WTC11 (cell line): ENCODE measurements around the gene GPC6. TPM values are rescaled to one million over a fixed set of nuclear protein-coding genes. Genes with fewer than 3 reads are reported as not detected.

ENCODE experiments used
- ATAC-seq: fragments of 200-7000 bp; cut with Tn5 transposase; 2 replicates; pipeline ENCODE4 v1.10.0; 2021; ENCODE audit warnings: mild to moderate bottlenecking, moderate library complexity
- CTCF ChIA-PET: fragments of 300-600 bp; sonication (Branson Sonifier 250); formaldehyde crosslinking; loops from one replicate; lab custom pipeline; 2021; ENCODE audit warnings: antibody characterized with exemption; lab: Charles Lee
- POLR2A ChIA-PET: fragments of 350-600 bp; sonication (Branson Sonifier 250); formaldehyde crosslinking; loops from one replicate; lab custom pipeline; 2021; ENCODE audit warnings: antibody characterized with exemption; lab: Charles Lee
- DNase-seq: peaks from one replicate; pipeline ENCODE4 v3.0.0; 2021; ENCODE audit warnings: low spot score
- H3K27ac Mint-ChIP-seq: 2 replicates; pipeline ENCODE4 v1.8.0; 2021; ENCODE audit warnings: mixed read lengths
- H3K27me3 Mint-ChIP-seq: 2 replicates; pipeline ENCODE4 v1.8.0; 2021; ENCODE audit warnings: low read depth, mild to moderate bottlenecking, moderate library complexity, mixed read lengths
- H3K36me3 Mint-ChIP-seq: 2 replicates; pipeline ENCODE4 v1.8.0; 2021; ENCODE audit warnings: mixed read lengths
- H3K4me1 Mint-ChIP-seq: 2 replicates; pipeline ENCODE4 v1.8.0; 2022; ENCODE audit warnings: mixed read lengths
- H3K4me3 Mint-ChIP-seq: 2 replicates; pipeline ENCODE4 v1.8.0; 2021; ENCODE audit warnings: mild to moderate bottlenecking, moderate library complexity, mixed read lengths
- H3K9me3 Mint-ChIP-seq: 2 replicates; pipeline ENCODE4 v1.8.0; 2021; ENCODE audit warnings: mixed read lengths
- ATF6 ChIP-seq: sonication (generic); formaldehyde crosslinking; IDR thresholded peaks from 2 replicates; pipeline ENCODE4 v1.8.1; 2023; ENCODE audit warnings: mild to moderate bottlenecking, missing genetic modification reagents
- ETV6 ChIP-seq: sonication (generic); formaldehyde crosslinking; IDR thresholded peaks from 2 replicates; pipeline ENCODE4 v1.8.1; 2022; ENCODE audit warnings: mild to moderate bottlenecking, missing genetic modification reagents
- GTF2I ChIP-seq: fragments of 250-450 bp; sonication (Bioruptor Pico); conservative IDR thresholded peaks from 2 replicates; pipeline ENCODE4 v1.4.0; 2021; ENCODE audit warnings: mild to moderate bottlenecking
- NR3C1 ChIP-seq: sonication (generic); formaldehyde crosslinking; conservative IDR thresholded peaks from 2 replicates; pipeline ENCODE4 v1.8.1; 2023; ENCODE audit warnings: low read depth, mild to moderate bottlenecking, missing genetic modification reagents
- PRDM15 ChIP-seq: sonication (generic); formaldehyde crosslinking; IDR thresholded peaks from 2 replicates; pipeline ENCODE4 v1.8.0; 2022; ENCODE audit warnings: missing genetic modification reagents
- PRRX2 ChIP-seq: fragments of 250-450 bp; sonication (Bioruptor Pico); IDR thresholded peaks from 2 replicates; pipeline ENCODE4 v1.8.0; 2021; ENCODE audit warnings: mild to moderate bottlenecking
- RELA ChIP-seq: sonication (generic); formaldehyde crosslinking; IDR thresholded peaks from 2 replicates; pipeline ENCODE4 v1.8.1; 2022; ENCODE audit warnings: missing genetic modification reagents, mild to moderate bottlenecking, borderline replicate concordance
- RORB ChIP-seq: fragments of 250-450 bp; sonication (Bioruptor Pico); IDR thresholded peaks from 2 replicates; pipeline ENCODE4 v1.9.0; 2021; ENCODE audit warnings: mild to moderate bottlenecking
- SMAD3 ChIP-seq: sonication (generic); formaldehyde crosslinking; IDR thresholded peaks from 2 replicates; pipeline ENCODE4 v1.8.0; 2022; ENCODE audit warnings: missing genetic modification reagents, mild to moderate bottlenecking, borderline replicate concordance
- SMAD4 ChIP-seq: sonication (generic); formaldehyde crosslinking; IDR thresholded peaks from 2 replicates; pipeline ENCODE4 v1.8.0; 2022; ENCODE audit warnings: mild to moderate bottlenecking, missing genetic modification reagents
- TEAD1 ChIP-seq: sonication (generic); formaldehyde crosslinking; IDR thresholded peaks from 2 replicates; pipeline ENCODE4 v1.8.0; 2022; ENCODE audit warnings: mild to moderate bottlenecking, missing genetic modification reagents
- ZBTB21 ChIP-seq: sonication (generic); formaldehyde crosslinking; IDR thresholded peaks from 2 replicates; pipeline ENCODE4 v1.8.1; 2023; ENCODE audit warnings: mild to moderate bottlenecking, missing genetic modification reagents, borderline replicate concordance
- ZNF121 ChIP-seq: sonication (generic); formaldehyde crosslinking; IDR thresholded peaks from 2 replicates; pipeline ENCODE4 v1.8.0; 2023; ENCODE audit warnings: missing genetic modification reagents
- ZNF317 ChIP-seq: sonication (generic); formaldehyde crosslinking; IDR thresholded peaks from 2 replicates; pipeline ENCODE4 v1.8.1; 2023; ENCODE audit warnings: low read depth, mild to moderate bottlenecking, moderate library complexity, missing genetic modification reagents, borderline replicate concordance
- ZNF423 ChIP-seq: fragments of 250-450 bp; sonication (Bioruptor Pico); IDR thresholded peaks from 2 replicates; pipeline ENCODE4 v2.1.2; 2022; ENCODE audit warnings: mild to moderate bottlenecking, moderate library complexity
- ZNF532 ChIP-seq: fragments of 250-450 bp; sonication (Bioruptor Pico); IDR thresholded peaks from 2 replicates; pipeline ENCODE4 v1.9.0; 2021; ENCODE audit warnings: mild to moderate bottlenecking, borderline replicate concordance
- total RNA-seq: library from RNA; stranded (reverse); gene quantifications from 3 replicates; pipeline ENCODE4 v1.2.3, GENCODE V29; 2021
- TF ChIP-seq, protein P1 (sequence below): sonication (generic); formaldehyde crosslinking; IDR thresholded peaks from 2 replicates; pipeline ENCODE4 v1.8.0; 2022; ENCODE audit warnings: mild to moderate bottlenecking, missing genetic modification reagents
- TF ChIP-seq, protein P2 (sequence below): sonication (generic); formaldehyde crosslinking; IDR thresholded peaks from 2 replicates; pipeline ENCODE4 v1.8.1; 2023; ENCODE audit warnings: mild to moderate bottlenecking, missing genetic modification reagents, moderate library complexity
- TF ChIP-seq, protein P3 (sequence below): sonication (generic); formaldehyde crosslinking; IDR thresholded peaks from 2 replicates; pipeline ENCODE4 v1.8.1; 2022; ENCODE audit warnings: mild to moderate bottlenecking, moderate library complexity, missing genetic modification reagents

GPC6 gene
- total RNA-seq, 1 experiment from 2014 or later, result 19.5 TPM

GRCh38 chr13:93216122-93216521, 10.5 kb upstream of the GPC6 start:
- Mint-ChIP-seq H3K27me3 (no peaks in the 10 kb centered on the region), H3K27ac (peak overlapping the region; percentile 97), H3K4me1 (peaks cover 43% of the 10 kb centered on the region), H3K9me3 (peaks cover 5% of the 10 kb centered on the region; the same call in 1 of the 2 replicates), H3K36me3 (no peaks in the 10 kb centered on the region), H3K4me3 (peak overlapping the region; percentile 54)
- TF ChIP-seq SMAD3 (CRISPR knock-in tag) (no peak), RORB (CRISPR knock-in tag) (no peak), ZBTB21 (CRISPR knock-in tag) (no peak), ZNF317 (CRISPR knock-in tag) (no peak), SMAD4 (peak; percentile 32; the same call in 1 of the 2 replicates), ETV6 (CRISPR knock-in tag) (peak; percentile 71; the same call in 1 of the 2 replicates), PRRX2 (CRISPR knock-in tag) (no peak), ATF6 (CRISPR knock-in tag) (no peak), PRDM15 (CRISPR knock-in tag) (no peak), ZNF423 (0 out of 2 replicates have a peak, but pooled peaks have one; percentile 13), NR3C1 (CRISPR knock-in tag) (no peak), GTF2I (CRISPR knock-in tag) (no peak), RELA (CRISPR knock-in tag) (no peak), TEAD1 (CRISPR knock-in tag) (peak; percentile 91), ZNF121 (CRISPR knock-in tag) (no peak), ZNF532 (CRISPR knock-in tag) (no peak)
- TF ChIP-seq, protein P1, sequence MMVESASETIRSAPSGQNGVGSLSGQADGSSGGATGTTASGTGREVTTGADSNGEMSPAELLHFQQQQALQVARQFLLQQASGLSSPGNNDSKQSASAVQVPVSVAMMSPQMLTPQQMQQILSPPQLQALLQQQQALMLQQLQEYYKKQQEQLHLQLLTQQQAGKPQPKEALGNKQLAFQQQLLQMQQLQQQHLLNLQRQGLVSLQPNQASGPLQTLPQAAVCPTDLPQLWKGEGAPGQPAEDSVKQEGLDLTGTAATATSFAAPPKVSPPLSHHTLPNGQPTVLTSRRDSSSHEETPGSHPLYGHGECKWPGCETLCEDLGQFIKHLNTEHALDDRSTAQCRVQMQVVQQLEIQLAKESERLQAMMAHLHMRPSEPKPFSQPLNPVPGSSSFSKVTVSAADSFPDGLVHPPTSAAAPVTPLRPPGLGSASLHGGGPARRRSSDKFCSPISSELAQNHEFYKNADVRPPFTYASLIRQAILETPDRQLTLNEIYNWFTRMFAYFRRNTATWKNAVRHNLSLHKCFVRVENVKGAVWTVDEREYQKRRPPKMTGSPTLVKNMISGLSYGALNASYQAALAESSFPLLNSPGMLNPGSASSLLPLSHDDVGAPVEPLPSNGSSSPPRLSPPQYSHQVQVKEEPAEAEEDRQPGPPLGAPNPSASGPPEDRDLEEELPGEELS (CRISPR knock-in tag), result peak; percentile 28; the same call in 1 of the 2 replicates
- TF ChIP-seq, protein P2, sequence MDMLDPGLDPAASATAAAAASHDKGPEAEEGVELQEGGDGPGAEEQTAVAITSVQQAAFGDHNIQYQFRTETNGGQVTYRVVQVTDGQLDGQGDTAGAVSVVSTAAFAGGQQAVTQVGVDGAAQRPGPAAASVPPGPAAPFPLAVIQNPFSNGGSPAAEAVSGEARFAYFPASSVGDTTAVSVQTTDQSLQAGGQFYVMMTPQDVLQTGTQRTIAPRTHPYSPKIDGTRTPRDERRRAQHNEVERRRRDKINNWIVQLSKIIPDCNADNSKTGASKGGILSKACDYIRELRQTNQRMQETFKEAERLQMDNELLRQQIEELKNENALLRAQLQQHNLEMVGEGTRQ (CRISPR knock-in tag), result no peak
- TF ChIP-seq, protein P3, sequence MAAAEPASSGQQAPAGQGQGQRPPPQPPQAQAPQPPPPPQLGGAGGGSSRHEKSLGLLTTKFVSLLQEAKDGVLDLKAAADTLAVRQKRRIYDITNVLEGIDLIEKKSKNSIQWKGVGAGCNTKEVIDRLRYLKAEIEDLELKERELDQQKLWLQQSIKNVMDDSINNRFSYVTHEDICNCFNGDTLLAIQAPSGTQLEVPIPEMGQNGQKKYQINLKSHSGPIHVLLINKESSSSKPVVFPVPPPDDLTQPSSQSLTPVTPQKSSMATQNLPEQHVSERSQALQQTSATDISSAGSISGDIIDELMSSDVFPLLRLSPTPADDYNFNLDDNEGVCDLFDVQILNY (CRISPR knock-in tag), result no peak
- ChIA-PET CTCF (interaction anchor here (1.3 kb wide), 1 partner anchor 12 kb away, joined by 5 read pairs; no protein-coding TSS in a partner anchor), POLR2A (interaction anchor here (0.6 to 0.9 kb wide), 3 partner anchors 10 to 12 kb away, joined by 3 read pairs; partner anchors contain the start of gene GPC6)
- peak; percentile 28 for DNase-seq
- peak; percentile 97 for ATAC-seq
